Stimulated activated CD8-positive, alpha-beta memory T cell treated with anti-CD3 and anti-CD28 coated beads, Interleukin-4, amount 100 ng/mL, for 48 hours (primary cell): ENCODE data around the gene HERC5.

Experiments
- DNase-seq: peaks from one replicate; pipeline ENCODE4 v3.0.0-alpha.2; 2020

Gene HERC5

DNA sequence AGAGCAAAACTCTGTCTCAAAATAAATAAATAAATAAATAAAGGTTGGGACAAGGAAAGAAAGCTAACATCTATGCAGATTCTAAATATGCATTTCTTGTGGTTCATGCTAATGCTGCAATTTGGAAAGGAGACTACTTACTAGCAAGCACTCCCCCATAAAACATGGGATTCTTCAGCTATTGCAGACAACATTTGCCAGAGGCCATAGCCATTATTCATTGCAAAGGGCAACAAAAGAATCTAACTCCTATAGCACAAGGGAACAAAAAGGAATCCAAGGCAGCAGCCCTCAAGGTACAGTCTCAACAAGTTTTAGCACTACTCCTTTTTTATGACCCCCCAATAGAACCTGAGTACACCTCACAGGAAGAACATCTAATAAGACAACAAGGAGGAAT, 8.0 kb upstream of the HERC5 start:
- no peak for DNase-seq

DNA sequence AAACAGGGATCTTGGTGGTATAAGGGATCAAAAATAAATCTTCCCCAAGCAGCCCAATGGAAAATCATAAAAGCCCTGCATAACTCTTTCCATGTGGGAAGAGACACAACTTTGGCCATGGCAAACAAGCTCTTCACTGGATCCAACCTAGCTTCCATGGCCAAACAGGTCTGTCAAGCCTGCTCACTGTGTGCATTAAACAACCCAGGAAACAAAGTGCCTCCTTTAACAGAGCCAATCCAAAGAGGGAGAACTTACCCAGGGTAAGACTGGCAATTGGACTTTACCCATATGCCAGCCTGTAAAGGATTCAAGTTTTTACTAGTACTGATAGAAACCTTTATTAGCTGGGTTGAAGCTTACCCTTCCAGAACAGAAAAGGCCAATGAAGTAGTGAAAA, 7.6 kb upstream of the HERC5 start:
- DNase-seq, result no peak

DNA sequence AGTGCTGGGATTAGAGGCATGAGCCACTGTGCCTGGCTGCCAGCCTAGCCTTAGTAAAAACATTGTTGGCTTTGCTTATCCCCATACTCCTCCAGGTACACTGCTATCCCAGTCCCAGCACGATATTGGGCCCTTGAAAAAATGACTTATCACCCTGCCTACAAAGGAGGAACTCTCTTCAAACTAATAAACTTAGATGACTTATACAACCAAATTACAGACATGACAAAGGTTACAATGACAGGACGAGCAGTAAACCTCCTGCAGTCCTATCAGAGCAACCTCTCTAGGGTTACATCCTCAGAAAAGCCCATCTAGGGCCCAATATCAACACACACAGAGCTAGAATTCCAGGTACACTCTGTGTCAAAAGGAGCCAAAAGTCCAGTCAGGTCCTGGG, 5.7 kb upstream of the HERC5 start:
- no peak for DNase-seq

DNA sequence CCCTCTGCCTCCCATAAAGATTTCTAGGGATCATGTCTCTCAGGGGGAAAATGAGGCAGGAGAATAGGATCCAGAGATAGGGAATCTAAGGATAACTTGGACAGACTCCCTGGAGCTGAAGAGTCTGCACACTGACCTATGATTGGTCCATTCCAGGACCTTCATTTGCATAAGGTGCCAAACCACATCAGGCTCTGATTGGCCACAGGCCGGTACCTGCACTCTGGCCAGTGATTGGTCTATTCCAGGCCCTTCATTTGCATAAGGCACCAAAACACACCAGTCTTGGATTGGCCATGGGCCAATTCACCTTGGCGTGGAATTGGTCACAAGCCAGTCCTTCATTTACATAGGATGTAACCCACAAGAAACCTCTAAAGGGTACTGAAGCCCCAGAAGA, 4.0 kb upstream of the HERC5 start:
- no peak for DNase-seq

DNA sequence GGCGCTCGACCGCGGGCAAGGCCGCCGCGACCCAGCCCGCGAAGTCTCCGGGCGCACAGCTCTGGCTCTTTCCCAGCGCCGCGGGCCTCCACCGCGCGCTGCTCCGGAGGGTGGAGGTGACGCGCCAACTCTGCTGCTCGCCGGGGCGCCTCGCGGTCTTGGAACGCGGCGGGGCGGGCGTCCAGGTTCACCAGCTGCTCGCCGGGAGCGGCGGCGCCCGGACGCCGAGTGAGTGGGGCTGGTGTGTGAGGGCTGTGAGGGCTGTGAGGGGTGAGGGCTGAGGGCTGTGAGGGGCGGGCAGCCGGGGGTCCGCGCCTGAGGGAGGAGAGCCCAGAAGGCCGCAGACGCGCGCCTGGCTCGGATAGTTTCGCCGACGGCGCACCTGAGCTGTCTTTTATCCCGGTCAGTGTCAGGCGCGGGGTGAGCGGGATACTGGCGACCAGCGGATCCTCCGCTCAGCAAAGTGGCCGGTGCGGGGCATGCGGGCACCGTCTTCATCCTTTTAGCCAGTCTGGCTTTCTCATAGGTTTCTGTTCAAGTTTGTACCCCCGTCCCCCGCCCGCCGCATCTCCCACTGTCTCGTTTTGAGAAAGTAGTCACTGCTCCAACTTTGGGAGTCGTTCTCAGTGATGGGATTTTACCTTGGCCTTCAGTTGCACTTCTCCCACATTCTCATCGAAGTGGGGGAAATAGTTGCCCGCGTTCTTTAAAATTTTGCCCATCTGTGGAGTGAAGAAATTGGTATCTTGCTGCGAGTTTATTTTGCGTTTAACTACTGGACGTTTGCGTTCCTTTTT, 586 bp downstream of the HERC5 start:
- peak; percentile 54 for DNase-seq

DNA sequence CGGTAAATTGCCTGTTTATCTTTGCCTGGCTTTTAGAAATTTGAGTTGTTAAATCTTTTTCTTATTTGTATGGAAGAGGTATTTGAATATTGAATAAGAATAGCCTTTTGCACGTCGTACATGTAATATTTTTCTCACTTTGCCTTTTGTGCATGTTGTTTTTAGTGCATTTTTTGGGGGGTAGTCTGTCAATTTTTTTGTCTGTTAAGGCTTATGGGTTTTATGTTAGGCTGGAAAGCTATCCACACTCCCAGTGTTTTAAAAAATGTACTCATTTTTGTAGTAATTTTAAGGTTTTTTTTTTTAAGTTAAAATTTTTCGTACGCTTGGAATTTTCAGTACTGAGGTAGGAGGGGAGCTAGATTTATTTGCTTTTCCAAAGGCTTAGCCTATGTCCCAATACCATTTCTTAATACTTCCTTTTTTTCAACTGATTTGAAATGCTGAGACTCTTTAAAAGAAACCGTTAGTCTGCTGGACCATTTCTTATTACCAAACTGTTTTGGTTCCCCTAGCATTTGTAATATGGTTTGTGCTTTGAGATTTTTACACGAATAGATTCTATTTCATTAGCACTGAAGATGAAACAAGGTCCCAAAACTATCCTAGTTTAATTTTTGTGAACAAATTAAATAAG, 1.3 kb downstream of the HERC5 start:
- no peak for DNase-seq

DNA sequence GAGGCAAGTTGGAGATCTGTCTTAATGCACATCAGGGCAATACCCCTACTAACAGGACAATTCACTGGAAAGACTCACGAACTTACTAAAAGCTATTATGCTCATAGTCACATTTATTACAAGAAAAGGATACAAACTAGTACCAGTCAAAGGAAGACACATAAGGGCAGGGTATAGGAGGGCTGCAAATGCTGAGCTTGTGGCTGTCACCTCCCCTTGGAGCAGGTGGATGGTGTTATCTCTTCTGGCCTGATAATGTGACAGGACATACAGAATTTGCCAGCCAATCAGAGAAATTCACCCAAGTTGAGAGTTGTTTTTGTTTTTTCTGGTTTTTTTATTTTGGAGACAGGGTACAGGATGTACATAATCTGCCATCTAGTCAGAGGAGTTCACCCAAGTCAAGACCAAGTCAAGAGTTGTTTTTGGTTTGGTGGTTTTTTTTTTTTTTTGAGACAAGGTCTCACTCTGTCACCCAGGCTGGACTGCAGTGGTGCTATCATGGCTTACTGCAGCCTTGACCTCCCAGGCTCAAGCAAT, 8.8 kb downstream of the HERC5 start:
- no peak for DNase-seq

DNA sequence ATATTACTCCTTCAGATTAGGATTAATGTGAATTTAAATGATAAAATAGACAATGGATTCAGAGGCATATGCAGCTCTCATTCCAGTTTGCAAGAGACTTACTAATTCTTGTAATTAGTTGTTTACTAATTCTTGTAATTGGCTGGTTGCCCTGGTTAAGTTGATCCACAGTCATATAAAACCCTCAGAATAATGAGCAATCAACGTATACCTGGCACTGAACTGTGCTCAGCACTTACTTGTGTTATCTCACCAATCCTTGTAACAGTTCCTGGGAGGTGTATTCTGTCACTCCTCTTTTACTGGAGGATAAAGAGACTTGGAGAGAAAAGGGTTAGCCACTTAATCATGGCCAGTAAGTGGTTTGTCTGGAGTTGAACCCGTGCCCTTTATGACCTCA, 10.5 kb downstream of the HERC5 start:
- DNase-seq, result no peak

DNA sequence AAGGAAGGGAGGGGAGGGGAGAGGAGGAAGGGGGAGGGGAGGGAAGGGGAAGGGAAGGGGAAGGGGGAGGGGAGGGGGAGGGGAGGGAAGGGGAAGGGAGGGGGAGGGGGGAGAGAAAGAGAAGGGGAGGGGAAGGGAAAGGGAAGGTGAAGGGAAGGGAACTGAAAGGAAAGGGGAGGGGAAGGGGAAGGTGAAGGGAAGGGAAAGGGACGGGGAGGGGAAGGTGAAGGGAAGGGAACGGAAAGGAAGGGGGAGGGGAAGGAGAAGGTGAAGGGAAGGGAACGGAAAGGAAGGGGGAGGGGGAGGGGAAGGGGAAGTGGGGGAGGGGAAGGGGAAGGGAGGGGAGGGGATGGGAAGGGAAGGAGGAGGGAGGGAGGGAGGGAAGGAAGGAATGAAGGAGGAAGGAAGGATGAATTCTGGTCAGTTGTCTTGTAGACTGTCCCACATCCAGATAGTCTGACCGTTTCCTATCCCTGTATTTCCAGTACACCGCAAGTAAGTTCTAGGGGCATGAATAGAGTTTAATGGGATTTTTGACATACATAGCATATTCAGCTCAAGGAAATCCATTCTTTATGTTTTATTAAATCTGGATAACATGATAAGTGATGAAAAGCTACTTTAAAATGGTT, 20.4 kb downstream of the HERC5 start:
- no peak for DNase-seq

DNA sequence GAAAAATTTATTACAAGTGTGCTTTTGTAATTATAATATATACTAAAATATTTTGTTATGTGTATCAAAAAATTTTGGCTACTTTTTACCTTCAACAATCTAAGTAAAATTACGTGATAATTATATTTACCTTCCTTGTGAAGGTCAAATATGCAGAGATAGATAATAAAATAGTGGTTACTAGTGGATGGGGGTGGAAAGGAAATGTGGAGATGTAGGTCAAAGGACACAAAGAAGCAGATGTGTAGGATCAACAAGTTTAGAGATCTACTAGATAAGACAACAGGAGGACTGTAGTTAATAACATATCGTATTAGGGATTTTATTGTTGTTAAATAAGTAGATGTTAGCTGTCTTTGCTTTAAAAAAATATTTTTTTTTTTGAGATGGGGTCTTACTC, 21.3 kb downstream of the HERC5 start:
- DNase-seq, result no peak

DNA sequence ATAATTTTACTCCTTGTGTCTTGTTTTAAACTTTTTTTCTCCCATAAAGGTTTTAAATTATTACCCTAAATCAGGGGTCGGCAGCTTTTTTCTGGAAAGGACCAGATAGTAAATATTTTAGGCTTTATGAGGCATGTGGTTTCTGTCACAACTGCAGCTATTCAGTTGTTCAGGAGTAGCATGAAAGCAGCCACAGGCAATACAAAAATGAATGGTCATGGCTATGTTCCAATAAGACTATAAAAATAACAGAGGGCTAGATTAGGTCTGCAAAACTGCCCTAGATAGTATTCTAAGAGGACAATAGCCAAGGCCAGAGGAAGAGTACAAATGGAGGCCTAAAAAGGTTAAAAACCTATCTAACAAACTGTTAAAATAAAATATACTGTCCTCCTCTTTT, 24.6 kb downstream of the HERC5 start:
- no peak for DNase-seq

DNA sequence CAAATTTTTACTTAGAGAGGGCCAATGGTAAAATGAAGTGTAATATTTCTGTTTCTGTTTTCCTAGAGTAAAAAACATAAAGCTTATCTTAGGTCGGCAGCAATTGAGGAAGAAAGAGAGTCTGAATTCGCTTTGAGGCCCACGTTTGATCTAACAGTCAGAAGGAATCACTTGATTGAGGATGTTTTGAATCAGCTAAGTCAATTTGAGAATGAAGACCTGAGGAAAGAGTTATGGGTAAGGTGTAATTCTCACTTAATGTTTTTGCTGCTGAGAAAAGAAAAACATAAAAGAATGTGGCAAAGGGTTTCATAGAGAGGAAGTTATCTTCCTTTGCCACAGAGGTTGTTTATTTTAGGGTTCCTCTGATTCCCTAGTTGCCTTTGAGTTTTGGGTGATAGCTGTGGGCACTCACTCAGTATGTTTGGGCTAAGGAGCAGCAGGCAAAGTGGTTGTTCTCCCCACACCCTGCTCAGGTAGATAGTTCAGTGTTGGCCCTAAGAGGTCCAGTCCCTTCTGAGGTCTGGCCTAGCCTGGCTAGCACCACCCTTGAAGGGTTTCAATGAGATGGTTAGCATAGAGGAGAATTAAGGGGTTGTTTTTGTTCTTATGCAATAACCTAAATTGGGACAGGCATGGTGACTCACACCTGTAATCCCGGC, 32.3 kb downstream of the HERC5 start:
- DNase-seq, result no peak

DNA sequence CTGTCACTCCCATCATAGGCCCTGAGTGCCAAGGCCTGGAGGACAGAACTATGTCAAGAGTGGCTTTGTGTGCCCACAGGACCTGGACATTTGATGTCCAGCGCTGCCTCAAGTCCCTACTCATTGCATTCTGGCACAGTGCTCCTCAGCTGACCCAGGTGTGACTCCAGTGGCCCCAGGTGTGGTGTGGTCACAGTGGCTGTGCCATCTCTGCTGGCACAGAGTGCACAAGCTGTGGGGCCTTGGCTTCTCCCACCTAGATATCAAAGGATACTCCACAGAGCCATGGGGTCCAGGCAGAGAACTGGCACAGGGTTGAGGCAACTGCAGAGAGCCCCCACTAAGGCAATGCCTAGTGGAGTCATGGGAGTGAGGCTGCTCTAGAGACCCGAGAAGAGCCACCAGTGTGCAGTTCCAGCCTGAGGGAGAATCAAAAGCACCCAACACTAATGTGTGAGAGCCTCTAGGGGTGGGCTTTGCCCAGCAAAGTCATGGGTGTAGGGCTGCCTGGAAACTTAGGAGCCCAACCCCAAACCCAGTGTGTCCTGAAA, 41.0 kb downstream of the HERC5 start:
- DNase-seq, result no peak

DNA sequence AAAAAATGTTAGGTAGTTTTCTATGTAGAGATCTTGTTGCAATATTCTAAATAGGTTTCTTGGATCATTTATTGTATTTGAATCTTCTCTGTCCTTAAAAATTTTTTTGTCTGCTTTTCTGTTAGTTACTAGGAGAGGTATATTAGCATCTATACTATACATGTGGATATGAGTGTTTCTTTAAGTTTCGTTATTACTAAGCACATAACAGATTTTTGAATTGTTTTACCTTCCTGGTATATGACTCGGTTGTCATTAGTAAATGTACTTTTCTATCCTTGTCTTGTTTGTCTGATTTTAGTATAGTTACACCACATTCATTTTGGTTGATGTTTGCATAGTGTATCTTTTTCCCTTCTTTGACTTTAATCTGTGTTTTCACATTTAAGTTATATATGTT, 46.4 kb downstream of the HERC5 start:
- DNase-seq, result no peak

DNA sequence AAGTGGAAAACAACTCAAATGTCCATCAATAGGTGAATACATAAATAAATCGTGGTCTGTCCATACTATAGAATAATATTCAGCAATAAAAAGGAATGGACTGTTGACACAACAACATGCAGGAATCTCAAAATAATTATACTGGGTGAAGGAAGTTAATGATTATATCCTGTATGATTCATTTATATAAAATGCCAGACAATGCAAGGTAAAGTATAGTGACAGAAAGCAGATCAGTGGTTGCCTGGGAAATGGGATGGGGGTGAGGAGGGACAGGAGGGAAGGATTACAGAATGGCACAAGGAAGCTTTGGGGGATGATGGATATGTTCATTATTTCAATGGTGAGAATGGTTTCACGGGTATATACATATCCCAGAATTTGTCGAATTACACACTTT, 54.3 kb downstream of the HERC5 start:
- DNase-seq, result no peak

DNA sequence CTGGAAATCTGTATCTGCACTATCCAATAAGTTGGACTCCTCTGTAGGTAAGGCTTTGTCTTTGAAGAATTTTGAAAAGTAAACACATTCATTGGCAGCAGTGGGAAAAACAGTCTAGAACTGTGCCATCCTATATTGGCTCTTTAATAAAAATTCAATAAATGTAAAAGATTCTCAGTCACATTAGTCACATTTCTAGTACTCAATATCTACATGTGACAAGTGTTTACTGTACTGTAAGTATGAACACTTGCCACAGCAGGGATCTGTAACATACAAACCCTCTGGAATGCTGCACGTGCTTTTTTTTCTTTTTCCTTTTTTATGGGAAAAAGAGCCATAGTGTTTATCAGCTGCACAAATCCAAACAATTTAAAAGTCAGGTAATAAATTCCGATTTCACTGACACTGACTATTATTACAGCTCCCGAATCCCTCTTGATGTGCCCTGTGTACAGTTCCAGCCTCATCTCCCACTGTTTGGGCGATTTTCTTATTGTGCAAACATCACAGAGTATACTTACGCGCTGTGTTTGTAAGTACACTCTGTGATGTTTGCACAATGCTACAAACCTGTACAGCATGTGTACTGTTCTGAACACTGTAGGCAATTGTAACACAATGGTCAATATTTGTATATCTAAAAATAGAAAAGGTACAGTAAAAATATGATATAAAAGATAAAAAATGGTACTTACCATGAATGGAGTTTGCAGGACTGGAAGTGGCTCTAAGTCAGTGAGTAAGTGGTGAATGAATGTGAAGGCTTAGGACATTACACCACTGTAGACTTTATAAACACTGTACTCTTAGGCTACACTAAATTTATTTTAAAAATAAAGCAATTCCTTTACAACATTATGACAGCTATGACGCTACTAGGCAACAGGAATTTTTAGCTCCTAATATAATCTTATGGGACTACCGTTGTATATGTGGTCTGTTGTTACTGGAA, 57.9 kb downstream of the HERC5 start:
- DNase-seq, result no peak

DNA sequence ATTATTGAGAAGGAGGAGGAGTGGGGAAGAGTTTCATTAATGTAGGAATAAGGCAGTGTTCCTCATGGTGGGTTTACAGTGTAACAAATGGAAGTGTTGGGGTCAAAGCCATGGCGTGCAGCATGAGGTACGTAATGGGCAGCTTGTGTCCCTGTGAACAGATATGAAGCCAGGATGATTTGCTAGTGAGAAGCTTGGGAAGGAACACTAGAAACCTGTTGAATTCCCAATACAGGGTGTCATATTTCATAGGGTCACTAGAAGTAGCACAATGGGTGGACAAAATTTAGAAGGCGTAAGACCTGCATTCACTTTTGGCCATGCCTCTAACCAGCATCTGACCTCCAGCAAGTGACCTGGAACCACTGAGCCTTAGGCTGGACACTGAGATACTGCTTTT, 59.8 kb downstream of the HERC5 start:
- no peak for DNase-seq

DNA sequence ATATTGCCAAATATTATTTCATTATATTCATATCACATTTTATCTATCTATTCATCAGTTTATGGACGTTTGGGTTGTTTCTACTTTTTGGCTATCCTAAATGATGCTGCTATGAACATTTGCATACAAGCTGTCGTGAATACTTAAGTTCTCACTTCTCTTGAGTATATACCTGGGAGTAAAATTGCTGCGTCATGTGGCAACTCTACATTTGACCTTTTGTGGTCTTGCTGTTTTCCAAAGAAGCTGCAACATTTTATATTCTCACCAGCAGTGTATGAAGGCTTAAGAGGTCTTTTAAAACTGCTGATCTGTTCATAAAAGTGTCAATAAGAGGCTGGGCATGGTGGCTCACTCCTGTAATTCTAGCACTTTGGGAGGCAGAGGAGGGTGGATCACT, 60.9 kb downstream of the HERC5 start:
- no peak for DNase-seq

DNA sequence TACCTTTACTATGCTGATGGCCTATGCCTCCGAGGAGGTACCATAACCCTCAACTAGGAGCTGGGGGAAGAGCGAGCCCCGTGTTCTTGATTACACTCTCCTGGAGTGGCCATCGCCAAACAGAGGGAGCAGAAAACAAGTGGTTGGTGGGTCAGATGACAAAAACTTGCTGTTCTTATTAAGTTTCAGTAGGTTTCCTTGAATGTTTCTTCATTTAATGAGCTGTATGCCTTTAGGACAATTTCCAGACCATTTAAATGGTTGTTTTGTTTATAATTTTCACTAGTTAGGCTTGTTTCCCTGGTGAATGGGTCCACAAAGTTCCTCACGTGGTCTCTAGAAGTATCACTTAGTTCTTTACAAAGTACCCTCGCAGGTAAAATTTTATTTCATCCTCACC, 62.0 kb downstream of the HERC5 start:
- no peak for DNase-seq

DNA sequence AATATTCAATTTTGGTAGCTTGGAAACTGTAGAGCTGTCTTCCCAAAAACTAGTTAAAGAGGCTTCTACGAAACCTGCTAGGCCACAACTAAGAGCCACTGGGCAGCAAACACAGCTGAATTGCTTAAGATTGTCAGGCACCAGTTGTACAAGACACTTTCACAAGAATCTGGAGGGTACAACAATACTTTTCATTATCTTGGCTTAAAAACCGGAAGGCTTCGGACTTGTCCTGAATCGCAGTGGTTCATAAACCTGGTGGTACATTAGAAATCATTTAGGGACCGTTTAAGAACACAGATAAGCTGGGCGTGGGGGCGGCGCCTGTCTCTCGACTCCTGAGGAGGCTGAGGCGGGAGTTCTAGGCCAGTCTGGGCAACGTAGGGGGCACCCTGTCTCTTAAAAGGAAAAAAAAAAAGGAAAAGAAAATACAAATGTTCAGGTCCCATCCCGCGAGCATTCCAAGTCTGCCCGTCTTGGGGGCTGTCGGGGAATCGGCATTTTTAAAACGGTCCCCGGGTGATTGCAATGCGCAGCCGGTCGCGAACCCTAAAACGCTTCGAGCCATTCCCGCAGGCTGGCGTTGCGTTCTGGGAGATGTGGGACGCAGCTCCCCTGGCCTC, 65.9 kb downstream of the HERC5 start:
- peak; percentile 65 for DNase-seq

DNA sequence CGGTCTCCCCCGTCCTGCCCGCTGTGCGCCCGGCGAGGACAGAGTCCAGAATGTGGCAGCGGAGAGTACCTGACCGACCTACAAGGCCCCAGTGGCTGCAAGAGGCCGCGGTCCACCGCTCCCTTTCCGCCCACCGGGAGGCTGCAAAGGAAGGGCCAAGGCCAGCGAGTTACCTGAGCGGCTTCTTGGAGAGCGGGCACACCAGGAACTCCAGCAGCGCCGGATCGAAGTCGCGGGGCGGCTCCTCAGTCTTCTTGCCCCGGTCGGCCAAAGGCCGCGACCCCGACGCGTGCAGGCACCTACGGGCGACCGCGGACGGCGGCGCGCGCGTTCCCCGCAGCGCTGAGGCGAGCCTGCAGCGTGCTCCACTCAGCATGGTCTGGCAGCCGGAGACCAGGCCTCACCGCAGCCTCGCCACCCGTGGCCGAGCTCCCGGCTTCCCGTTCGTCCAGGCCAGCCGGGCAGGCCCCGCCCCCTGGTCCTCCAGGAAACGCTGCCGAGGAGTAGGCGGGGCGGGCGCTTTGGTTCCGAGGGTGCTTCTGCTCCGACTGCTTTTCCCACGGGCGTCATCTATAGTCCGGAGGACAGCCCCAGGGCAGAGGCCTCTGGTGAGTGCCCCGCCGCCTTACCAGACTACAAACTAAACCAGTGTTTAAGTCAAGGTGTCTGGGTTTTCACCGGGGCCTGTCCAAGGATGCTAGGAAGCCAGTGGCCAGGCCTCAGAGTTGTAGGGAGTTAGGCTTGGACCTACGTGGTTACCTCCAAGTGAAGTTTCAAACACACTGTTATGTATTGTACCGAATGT, 66.6 kb downstream of the HERC5 start, which contains the start of gene PYURF:
TSS of gene PYURF (minus strand) at position 452 of the 805 bp plus-strand sequence. CDS start at position 376, 76 bp downstream.
- DNase-seq, result peak; percentile 91
